ENCODE data around the gene FOXE3.

DNA sequence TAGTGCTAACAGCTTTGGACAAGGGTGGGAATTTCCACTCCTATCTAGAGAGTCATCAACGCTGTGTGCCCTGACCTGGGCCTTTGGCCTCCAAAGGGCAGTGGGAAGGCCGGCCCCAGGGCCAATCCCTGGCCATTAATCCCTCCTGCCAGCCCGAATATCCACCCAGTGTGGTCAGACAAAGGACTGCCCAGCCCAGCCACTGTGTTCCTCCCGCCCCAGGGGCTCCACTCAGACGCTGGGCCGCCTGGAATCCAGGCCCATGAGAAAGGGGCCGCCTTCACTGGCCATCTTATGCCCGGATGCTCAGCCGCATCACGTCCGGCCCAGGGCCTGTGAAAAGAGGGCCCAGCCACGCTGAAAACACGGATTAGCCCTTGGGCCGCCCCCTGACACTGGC is 3.6 kb upstream of the FOXE3 start:
- TF ChIP-seq, protein P1, sequence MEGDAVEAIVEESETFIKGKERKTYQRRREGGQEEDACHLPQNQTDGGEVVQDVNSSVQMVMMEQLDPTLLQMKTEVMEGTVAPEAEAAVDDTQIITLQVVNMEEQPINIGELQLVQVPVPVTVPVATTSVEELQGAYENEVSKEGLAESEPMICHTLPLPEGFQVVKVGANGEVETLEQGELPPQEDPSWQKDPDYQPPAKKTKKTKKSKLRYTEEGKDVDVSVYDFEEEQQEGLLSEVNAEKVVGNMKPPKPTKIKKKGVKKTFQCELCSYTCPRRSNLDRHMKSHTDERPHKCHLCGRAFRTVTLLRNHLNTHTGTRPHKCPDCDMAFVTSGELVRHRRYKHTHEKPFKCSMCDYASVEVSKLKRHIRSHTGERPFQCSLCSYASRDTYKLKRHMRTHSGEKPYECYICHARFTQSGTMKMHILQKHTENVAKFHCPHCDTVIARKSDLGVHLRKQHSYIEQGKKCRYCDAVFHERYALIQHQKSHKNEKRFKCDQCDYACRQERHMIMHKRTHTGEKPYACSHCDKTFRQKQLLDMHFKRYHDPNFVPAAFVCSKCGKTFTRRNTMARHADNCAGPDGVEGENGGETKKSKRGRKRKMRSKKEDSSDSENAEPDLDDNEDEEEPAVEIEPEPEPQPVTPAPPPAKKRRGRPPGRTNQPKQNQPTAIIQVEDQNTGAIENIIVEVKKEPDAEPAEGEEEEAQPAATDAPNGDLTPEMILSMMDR (conservative IDR thresholded peaks at IDR 0.05): no peak
- no peak for TF ChIP-seq EZH2 (IDR thresholded peaks at IDR 0.05; ENCODE audit: low read depth)

Measured in PC-9 (cell line).